GM12801 (cell line): ENCODE measurements around the gene NUDT12.

Experiments
- TF ChIP-seq, protein P1 (sequence below): IDR thresholded peaks from one replicate; pipeline ENCODE4 v1.5.1; 2011; ENCODE audit warnings: control low read depth; ENCODE audit not compliant: insufficient read length; ENCODE audit errors: extremely low read depth

Gene NUDT12

DNA sequence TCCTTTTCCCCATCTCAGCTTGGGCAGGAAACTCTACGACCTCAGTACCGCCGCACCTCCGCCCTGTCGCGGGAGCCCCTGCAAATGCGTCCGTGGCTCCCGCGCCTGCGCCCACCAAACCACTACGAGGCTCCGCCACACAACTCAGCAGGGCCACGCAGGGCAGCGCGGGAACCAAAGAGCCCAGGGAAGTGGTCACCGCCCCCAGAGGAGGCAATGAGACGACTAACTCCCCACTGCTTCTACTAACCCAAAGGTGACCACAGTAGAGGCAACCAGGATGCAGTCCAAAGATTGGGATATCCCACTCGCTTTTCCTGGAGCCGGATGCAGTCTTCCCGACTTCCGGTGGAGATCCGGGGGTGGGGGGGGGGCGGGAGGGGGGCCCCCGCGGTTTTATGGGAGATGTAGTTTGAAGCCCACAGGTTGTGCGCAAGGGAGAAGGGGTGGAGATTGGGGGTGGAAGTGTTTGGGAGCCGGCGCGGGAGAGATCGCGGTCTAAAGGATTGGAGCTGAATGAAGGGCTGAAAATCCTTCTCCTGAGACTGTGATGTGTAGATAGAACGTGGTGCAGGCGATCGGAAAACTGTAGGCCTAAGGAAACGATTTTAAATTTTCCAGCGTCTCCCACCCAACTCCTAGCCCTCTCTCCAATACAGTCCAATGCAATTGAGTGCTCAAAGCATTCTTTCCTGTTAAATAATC lies at the start of gene NUDT12:
Gene NUDT12 (minus strand): TSS at position 337 of the 705 bp plus-strand sequence. CDS start 2,541 bp downstream, outside the sequence.
- TF ChIP-seq, protein P1, sequence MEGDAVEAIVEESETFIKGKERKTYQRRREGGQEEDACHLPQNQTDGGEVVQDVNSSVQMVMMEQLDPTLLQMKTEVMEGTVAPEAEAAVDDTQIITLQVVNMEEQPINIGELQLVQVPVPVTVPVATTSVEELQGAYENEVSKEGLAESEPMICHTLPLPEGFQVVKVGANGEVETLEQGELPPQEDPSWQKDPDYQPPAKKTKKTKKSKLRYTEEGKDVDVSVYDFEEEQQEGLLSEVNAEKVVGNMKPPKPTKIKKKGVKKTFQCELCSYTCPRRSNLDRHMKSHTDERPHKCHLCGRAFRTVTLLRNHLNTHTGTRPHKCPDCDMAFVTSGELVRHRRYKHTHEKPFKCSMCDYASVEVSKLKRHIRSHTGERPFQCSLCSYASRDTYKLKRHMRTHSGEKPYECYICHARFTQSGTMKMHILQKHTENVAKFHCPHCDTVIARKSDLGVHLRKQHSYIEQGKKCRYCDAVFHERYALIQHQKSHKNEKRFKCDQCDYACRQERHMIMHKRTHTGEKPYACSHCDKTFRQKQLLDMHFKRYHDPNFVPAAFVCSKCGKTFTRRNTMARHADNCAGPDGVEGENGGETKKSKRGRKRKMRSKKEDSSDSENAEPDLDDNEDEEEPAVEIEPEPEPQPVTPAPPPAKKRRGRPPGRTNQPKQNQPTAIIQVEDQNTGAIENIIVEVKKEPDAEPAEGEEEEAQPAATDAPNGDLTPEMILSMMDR, result no peak

DNA sequence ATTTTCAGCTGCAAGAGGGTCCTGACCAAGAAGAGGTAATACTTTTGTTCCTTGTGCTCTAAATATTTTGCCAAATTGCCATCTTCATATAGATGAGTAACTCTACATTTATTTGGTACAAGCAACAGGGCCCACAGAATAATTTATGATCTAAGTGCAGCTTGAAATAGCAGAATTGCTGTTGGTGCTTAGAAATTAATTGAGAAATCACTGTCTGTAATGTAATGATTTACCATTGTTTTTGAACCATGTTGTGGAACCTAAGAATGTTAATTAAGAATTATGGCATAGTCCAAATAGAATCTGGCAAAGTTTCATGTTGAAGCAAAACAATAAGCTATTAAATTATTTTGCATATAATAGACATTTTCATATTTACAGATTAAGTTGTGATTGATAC lies 44.8 kb upstream of the NUDT12 start:
- TF ChIP-seq, protein P1, result no peak

DNA sequence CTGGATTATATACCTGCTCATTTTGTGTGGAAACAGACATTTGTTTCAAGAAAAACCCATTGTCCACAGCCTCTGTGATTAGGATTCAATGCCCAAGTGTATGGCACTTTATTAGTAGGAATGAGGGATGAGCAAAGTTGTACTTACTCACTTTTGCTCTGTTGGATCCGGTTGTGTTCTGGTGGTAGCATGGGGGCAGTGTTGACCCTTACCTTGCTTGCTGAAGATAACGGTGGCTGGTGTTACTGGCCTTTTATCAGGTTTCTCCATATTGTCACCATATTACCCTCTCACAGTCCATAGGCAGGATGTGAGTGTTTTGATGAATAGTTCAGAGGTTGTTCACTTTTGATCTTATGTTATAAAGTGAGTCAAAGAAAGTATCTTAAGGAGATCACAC lies 42.7 kb upstream of the NUDT12 start:
- TF ChIP-seq, protein P1, result no peak

DNA sequence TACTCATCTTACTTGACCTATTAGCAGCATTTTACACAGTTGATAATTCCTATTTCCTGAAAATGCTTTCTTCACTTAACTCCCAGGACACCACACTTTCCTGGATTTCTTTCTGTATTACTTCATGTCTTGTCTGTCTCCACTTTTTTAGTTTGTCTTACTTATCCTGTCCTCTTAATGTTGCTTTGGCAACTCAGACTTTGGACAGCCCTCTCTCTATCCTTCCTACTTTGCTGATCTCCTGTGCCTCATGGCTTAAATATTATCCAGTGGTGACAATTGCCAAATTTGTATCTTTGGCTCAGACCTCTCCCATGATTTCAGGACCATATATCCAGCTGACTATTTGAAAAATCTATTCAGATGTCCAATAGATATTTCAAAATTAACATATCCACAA lies 39.8 kb upstream of the NUDT12 start:
- TF ChIP-seq, protein P1, result no peak

DNA sequence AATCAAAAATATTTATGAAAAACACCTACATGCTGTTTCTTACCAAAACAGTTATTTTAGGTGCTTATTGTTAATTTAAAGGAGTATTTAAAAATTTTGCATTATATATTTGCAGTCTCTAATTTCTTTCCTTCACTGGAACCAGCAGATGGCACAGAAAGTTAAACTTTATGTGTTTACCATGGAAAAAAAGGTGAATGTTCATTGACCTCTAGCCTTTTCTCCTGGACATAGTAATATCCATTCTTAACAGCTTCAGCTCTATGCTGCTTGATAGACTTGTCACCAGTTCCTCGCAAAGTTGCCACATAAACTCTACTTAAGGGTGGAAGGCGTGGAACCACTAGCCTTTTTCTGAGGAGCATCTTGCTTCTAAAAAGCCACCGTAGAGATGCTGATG lies 38.7 kb upstream of the NUDT12 start:
- TF ChIP-seq, protein P1, result no peak

DNA sequence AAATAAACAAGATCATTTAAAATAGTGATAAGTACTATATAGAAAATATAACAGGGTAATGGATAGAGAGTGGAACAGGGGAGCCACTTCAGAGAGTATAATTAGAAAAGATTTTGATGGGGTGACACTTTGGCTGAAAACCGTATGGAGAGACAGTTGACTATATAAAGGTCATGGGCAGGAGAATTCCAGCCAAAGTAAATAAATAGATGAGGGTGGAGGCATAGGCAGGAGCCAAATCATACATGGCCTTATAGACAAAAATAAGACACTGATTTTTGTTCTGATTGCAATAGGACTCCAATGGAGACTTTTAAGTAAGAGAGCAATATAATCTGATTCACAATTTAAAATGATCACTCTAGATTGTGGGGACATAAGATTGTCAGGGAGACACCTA lies 37.5 kb upstream of the NUDT12 start:
- TF ChIP-seq, protein P1, result no peak

DNA sequence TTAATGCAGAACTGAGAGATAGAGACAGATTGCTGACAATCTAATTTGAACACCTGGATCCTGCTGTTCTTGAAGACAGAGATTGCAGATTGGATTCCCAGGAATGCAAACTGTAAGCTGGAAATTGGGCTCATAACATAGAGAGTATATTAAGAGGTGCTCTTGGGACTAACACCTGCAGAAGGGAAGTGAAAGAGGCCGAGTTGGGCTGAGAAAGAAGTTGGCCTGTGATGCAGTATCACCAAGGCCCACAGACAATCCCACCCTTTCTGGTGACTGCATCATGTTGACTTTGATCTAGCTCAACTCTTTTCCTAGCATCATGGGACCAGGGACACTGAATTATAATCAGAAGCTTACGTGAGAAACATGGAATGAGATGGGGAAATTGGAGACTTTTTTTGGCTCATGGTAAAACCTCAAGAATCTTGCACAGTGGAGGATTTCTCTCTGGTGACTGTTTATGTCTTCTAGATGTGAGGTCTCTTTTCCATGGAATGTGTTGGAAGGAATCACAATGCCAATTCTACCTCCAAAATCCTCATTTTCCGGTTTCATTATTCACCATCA lies 36.5 kb upstream of the NUDT12 start:
- TF ChIP-seq, protein P1, result no peak
